ENCODE data around the gene PRIM2. TPM values are rescaled to one million over a fixed set of nuclear protein-coding genes. Genes with fewer than 3 reads are reported as not detected.
"Not testable (repeated sequence)": the region's sequence is repeated elsewhere in the genome, so short reads cannot be mapped to it uniquely, and the experiment has no call there.

The PRIM2 gene, protein sequence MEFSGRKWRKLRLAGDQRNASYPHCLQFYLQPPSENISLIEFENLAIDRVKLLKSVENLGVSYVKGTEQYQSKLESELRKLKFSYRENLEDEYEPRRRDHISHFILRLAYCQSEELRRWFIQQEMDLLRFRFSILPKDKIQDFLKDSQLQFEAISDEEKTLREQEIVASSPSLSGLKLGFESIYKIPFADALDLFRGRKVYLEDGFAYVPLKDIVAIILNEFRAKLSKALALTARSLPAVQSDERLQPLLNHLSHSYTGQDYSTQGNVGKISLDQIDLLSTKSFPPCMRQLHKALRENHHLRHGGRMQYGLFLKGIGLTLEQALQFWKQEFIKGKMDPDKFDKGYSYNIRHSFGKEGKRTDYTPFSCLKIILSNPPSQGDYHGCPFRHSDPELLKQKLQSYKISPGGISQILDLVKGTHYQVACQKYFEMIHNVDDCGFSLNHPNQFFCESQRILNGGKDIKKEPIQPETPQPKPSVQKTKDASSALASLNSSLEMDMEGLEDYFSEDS
- total RNA-seq: 10 to 100 TPM; 38.0 to 40.7 TPM

DNA sequence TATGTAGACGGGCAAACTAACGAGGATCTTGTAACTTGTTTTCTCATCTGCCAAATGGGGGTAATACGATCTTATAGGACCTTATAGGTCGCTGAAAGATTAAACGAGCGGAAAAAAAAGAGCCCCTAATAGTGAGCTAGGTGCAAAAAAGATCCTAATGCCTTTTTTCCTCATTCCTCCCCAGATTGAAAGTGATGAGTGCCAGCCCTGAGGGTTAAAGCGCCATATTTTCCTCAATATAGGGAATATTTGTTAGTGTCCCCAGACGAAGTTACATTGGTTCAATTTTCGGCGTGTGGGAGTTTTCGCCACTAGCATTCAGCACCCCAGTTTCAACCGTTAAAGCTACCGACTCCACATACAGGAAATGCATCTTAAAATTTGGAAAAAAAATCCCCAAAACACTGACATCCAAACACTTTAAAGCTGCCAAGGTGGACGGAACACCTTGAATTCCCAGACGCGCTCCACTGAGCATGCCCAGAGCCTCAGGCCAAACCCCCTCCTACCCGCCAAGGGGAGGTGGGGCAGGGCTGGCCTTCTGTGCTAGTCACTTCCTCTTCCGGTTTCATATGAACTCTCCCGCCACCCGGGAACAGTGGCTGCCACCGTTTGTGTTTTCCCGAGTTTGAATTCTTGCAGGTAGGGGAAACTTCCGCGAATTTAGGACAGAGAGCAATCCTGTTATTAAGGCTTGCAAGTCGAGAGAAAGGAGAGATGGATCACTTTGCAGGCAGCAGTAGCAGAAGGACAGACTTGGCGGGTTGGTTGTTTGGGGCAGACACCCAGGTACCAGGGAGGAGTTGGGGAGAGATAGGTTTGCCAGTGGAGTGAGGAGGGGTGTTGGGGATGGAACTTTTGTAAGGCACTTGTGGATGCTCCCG, at the start of gene PRIM2:
Gene PRIM2 (plus strand): TSS at position 571 of the 884 bp plus-strand sequence. CDS start 816 bp downstream, outside the sequence.
- no peaks in the 10 kb centered on the region for H3K9me3 Mint-ChIP-seq
- H3K4me3 Mint-ChIP-seq: peak within 1 kb of the TSS; percentile 99
- H3K27me3 Mint-ChIP-seq: no peaks in the 10 kb centered on the region
- peak within 1 kb of the TSS; percentile 97 for H3K27ac Mint-ChIP-seq
- peak; percentile 84 for DNase-seq
- peaks cover 35% of the 10 kb centered on the region for H3K36me3 Mint-ChIP-seq
- peaks cover 25% of the 10 kb centered on the region for H3K4me1 Mint-ChIP-seq

DNA sequence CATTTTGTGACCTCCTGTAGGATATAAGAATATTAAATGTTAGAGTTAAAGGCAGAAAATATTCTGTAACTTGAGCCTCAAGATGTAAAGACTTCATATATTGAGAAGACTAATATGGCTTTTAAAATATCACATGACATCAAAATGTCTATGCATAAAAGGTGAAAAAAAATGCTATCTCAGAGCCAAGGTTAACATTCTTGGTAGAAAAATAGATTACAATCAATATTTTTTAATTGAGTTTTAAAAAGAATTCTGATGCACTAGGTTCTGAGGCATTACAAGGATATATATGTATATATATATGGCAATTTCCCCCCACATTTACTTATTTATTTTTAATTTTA, 49.2 kb upstream of the PRIM2 start:
- Mint-ChIP-seq H3K9me3 (no peaks in the 10 kb centered on the region), H3K4me3 (no peak overlapping the region), H3K27me3 (peaks cover 27% of the 10 kb centered on the region), H3K27ac (no peak overlapping the region), H3K4me1 (peaks cover 17% of the 10 kb centered on the region), H3K36me3 (no peaks in the 10 kb centered on the region)
- no peak for DNase-seq

DNA sequence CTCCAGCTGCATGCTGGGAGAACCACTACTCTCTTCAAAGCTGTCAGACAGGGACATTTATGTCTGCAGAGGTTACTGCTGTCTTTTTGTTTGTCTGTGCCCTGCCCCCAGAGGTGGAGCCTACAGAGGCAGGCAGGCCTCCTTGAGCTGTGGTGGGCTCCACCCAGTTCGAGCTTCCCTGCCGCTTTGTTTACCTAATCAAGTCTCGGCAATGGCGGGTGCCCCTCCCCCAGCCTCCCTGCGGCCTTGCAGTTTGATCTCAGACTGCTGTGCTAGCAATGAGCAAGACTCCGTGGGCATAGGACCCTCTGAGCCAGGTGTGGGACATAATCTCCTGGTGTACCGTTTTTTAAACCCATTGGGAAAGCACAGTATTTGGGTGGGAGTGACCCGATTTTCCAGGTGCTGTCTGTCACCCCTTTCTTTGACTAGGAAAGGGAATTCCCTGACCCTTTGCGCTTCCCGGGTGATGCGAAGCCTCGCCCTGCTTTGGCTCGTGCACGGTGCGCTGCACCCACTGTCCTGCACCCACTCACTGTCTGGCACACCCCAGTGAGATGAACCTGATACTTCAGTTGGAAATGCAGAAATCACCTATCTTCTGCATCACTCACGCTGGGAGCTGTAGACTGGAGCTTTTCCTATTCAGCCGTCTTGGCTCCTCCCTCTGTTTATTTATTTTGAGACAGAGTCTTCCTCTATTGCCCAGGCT, 43.2 kb upstream of the PRIM2 start:
- H3K27me3 Mint-ChIP-seq: peaks cover 46% of the 10 kb centered on the region
- not testable (repeated sequence) for H3K9me3 Mint-ChIP-seq, DNase-seq, H3K36me3 Mint-ChIP-seq, H3K27ac Mint-ChIP-seq, H3K4me3 Mint-ChIP-seq, H3K4me1 Mint-ChIP-seq

DNA sequence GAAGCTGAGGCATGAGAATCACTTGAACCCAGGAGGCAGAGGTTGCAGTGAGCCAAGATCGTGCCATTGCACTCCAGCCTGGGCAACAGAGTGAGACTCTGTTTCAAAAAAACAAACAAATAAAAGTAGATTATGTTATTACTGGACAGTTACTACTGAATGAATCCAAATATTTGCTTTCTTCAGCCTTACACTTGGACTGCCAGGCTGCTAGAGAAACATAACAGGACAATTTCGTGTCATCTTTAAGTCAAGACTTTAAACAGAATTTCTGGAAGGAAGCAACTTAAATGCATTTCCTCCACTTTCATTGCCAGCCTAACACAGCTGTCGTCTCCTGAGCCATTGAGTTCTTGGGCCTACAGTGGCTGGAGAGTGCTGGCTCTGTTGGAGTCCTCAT, 42.0 kb upstream of the PRIM2 start:
- H3K36me3 Mint-ChIP-seq: no peaks in the 10 kb centered on the region
- no peak for DNase-seq
- peaks cover 49% of the 10 kb centered on the region for H3K27me3 Mint-ChIP-seq
- H3K27ac Mint-ChIP-seq: no peak overlapping the region
- no peaks in the 10 kb centered on the region for H3K4me1 Mint-ChIP-seq
- H3K9me3 Mint-ChIP-seq: no peaks in the 10 kb centered on the region
- no peak overlapping the region for H3K4me3 Mint-ChIP-seq

DNA sequence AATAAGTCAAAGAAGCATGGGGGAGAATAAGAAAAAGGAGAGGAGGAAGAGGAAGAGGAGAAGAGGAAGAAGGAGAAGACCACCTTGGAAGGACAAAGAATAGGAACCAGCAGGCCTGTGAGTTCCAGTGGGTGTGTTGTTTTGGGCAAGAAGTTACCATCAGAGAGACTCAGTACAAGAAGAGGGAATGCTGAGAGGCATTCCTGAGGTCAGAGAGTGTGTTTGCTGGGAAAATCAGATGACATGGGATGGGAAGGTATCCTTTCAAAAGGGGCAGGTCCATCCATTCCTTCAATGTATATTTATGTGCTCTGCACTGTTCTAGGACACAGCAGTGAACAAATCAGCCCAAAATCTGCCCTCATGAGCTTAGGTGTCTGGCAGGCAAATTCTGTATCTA, 40.5 kb upstream of the PRIM2 start:
- H3K4me3 Mint-ChIP-seq: no peak overlapping the region
- no peak overlapping the region for H3K27ac Mint-ChIP-seq
- DNase-seq: no peak
- no peaks in the 10 kb centered on the region for H3K36me3 Mint-ChIP-seq
- no peaks in the 10 kb centered on the region for H3K9me3 Mint-ChIP-seq
- H3K27me3 Mint-ChIP-seq: peaks cover 35% of the 10 kb centered on the region
- H3K4me1 Mint-ChIP-seq: no peaks in the 10 kb centered on the region

DNA sequence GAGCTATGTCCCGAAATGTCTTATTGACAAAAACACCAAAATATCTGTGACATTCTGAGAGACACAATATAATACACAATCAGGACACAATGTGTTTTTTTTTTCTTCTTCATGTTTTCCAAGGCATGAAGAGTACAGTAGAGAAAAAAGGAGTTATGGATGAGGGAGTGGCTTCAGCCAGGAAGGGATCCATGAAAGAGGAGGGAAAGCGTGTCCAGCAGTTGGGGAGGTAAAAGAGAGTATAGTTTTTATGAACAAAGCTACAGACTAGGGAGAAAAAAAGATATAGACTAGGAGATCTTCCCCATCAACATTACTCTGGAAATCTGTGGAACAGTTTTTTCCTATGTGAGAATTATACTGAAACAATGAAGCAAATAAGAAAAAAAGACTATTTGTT, 38.9 kb upstream of the PRIM2 start:
- Mint-ChIP-seq H3K4me1 (no peaks in the 10 kb centered on the region), H3K36me3 (no peaks in the 10 kb centered on the region), H3K9me3 (no peaks in the 10 kb centered on the region), H3K27ac (no peak overlapping the region), H3K27me3 (peaks cover 26% of the 10 kb centered on the region), H3K4me3 (no peak overlapping the region)
- DNase-seq: no peak

DNA sequence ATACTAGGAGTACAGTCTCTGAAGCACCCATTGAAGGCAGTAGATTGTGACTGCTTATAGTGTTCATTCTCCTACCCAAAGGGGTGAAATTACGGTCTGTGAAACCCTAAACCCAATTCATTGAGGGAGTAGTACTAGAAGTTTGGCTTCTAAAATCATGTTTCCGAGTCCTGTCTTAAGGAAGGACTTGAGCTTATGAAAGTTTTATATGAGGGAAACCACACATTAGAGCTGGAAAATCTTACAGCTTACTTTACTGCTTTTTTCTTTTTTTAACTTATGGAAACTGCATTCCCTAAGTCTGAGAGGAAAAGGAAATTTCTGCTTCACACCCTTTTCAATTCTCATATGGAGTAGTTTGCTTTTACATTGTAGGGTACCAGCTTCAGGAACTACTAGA, 38.4 kb upstream of the PRIM2 start:
- Mint-ChIP-seq H3K36me3 (no peaks in the 10 kb centered on the region), H3K27ac (no peak overlapping the region), H3K4me3 (no peak overlapping the region), H3K4me1 (no peaks in the 10 kb centered on the region), H3K9me3 (no peaks in the 10 kb centered on the region), H3K27me3 (peaks cover 22% of the 10 kb centered on the region)
- no peak for DNase-seq

DNA sequence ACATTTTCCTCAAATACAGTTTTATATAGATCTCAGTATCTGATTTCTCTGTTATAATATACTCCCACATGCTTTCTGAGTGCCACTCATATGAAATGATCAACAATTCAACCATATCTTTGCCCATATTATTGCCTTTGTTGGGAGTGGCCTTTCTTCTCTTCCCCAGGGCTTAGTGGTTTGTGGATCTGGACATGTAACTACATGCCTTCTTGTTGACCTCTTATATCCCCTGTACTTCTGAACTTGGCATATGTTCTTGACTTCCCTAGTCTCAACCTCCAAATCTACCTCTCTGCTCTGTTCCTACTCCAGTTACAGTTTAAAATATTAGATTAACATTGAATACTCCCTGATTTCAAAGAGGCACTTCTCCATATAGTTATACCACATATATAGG, 34.3 kb upstream of the PRIM2 start:
- H3K36me3 Mint-ChIP-seq: no peaks in the 10 kb centered on the region
- no peak overlapping the region for H3K27ac Mint-ChIP-seq
- DNase-seq: no peak
- peaks cover 2% of the 10 kb centered on the region for H3K9me3 Mint-ChIP-seq
- peaks cover 25% of the 10 kb centered on the region for H3K27me3 Mint-ChIP-seq
- no peak overlapping the region for H3K4me3 Mint-ChIP-seq
- no peaks in the 10 kb centered on the region for H3K4me1 Mint-ChIP-seq

DNA sequence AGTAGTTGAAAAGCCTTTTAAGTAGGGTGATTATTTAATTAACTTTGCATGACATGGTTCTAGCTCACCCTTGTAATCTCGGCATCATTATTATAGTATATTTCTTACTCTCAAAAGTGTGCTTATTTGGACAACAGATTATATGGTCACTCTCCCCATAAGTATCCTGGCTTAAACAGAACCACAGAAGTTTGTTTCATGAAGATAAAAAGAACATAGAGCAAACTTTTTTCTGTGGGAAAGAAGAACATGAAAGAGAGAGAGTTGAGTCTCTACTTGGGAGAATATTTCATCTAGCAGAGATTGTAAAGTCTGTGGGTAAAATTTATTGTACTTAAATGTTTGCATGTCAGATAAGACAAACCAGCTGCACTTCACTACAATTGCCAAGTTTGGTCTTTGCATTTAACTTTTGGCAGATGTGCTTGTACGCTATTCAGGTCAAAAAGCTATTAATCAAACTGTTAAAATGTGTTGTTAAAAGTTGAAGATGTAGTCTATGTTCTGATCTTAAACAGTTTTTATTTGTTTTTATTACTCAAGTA, 33.4 kb upstream of the PRIM2 start:
- Mint-ChIP-seq H3K9me3 (peaks cover 2% of the 10 kb centered on the region), H3K36me3 (no peaks in the 10 kb centered on the region), H3K27ac (no peak overlapping the region), H3K4me1 (no peaks in the 10 kb centered on the region), H3K27me3 (peaks cover 25% of the 10 kb centered on the region), H3K4me3 (no peak overlapping the region)
- DNase-seq: no peak

DNA sequence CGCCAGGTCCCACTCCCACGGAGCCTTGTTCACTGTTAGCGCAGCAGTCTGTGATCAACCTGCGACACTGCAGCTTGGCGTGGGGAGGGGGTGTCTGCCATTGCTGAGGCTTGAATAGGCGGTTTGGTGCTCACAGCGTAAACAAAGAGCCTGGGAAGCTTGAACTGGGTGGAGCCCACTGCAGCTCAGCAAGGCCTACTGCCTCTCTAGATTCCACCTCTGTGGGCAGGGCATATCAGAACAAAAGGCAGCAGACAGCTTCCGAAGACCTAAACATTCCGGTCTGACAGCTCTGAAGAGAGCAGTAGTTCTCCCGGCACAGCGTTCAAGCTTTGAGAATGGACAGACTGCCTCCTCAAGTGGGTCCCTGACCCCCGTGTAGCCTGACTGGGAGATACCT, 29.3 kb upstream of the PRIM2 start:
- peaks cover 19% of the 10 kb centered on the region for H3K27me3 Mint-ChIP-seq
- H3K4me1 Mint-ChIP-seq, H3K9me3 Mint-ChIP-seq, H3K36me3 Mint-ChIP-seq, DNase-seq, H3K4me3 Mint-ChIP-seq, H3K27ac Mint-ChIP-seq: not testable (repeated sequence)

DNA sequence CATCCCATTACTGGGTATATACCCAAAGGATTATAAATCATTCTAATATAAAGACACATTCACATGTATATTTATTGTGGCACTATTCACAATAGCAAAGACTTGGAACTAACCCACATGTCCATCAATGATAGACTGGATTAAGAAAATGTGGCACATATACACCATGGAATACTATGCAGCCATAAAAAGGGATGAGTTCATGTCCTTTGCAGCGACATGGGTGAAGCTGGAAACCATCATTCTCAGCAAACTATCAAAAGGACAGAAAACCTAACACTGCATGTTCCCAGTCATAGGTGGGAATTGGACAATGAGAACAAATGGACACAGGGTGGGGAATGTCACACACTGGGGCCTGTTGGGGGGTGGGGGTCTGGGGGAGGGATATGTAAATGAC, 24.0 kb upstream of the PRIM2 start:
- H3K27me3 Mint-ChIP-seq, DNase-seq, H3K9me3 Mint-ChIP-seq, H3K27ac Mint-ChIP-seq, H3K4me3 Mint-ChIP-seq, H3K4me1 Mint-ChIP-seq, H3K36me3 Mint-ChIP-seq: not testable (repeated sequence)

DNA sequence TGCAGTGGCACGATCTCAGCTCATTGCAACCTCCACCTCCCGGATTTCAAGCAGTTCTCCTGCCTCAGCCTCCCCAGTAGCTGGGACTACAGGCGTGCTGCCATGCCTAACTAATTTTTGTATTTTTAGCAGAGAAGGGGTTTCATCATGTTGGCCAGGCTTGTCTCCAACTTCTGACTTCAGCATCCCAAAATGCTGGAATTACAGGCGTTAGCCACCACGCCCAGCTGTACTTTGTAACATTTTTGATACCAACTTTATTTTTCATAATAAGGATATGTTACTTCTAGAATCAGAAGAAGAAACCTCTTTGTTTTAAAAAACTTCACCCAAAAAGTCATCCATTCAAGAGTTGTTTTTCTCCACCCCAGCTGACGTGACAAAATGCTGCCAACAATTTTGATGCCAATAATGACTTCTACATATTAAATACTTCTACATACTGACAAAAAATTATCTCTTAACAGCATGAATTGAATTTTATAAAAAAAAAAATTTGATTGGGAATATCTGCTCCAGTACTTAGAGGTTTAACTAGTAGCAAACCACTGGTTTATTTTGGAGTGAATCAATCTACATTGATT, 22.5 kb upstream of the PRIM2 start:
- no peaks in the 10 kb centered on the region for H3K4me1 Mint-ChIP-seq
- peaks cover 2% of the 10 kb centered on the region for H3K9me3 Mint-ChIP-seq
- DNase-seq: no peak
- no peak overlapping the region for H3K4me3 Mint-ChIP-seq
- no peaks in the 10 kb centered on the region for H3K27me3 Mint-ChIP-seq
- no peaks in the 10 kb centered on the region for H3K36me3 Mint-ChIP-seq
- no peak overlapping the region for H3K27ac Mint-ChIP-seq

DNA sequence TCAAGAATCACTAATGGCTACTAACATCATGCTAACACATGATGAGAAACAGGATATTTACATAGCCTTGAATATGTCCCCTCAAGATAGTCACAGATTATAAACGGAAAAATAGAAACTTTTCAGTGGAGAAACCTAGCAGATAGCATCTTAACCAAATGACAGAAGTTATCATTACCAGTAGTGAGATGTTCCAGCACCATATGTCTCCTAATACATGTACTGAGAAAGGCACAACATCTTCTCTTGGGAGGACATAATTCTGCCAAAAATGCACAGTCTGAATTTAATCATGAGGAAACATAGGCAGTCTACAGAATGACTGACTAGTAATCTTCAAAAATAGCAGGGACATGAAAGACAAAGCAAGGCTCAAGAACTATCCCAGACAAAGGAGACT, 19.9 kb upstream of the PRIM2 start:
- DNase-seq: no peak
- Mint-ChIP-seq H3K9me3 (peaks cover 2% of the 10 kb centered on the region), H3K4me3 (no peak overlapping the region), H3K27ac (no peak overlapping the region), H3K36me3 (no peaks in the 10 kb centered on the region), H3K4me1 (no peaks in the 10 kb centered on the region), H3K27me3 (no peaks in the 10 kb centered on the region)

DNA sequence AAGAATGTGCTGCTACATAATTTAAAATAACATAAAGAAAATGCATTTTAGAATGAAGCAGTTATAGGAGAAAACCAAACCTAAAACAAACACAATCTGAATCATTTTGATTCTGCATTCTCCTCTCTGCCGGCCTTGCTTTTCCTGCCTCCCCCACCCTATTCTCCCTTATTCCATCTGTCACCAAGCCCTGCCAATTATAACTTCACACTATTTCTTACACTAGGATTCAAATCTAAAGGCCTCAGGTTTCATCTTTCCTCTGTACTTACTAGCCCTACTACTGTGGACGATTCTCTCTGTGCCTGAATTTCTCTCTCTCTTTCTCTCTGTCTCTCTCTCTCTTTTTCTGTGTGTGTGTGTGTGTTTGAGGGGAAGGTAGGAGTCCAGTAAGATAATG, 18.7 kb upstream of the PRIM2 start:
- DNase-seq: no peak
- no peaks in the 10 kb centered on the region for H3K9me3 Mint-ChIP-seq
- no peak overlapping the region for H3K4me3 Mint-ChIP-seq
- no peak overlapping the region for H3K27ac Mint-ChIP-seq
- no peaks in the 10 kb centered on the region for H3K36me3 Mint-ChIP-seq
- H3K27me3 Mint-ChIP-seq: no peaks in the 10 kb centered on the region
- H3K4me1 Mint-ChIP-seq: no peaks in the 10 kb centered on the region

Data from activated naive CD8-positive, alpha-beta T cell treated with anti-CD3 and anti-CD28 coated beads for 36 hours (primary cell).